KBM-7 (cell line): ENCODE results near the gene KIF1A.
"Not testable (repeated sequence)": the region's sequence is repeated elsewhere in the genome, so short reads cannot be mapped to it uniquely, and the experiment has no call there.

Experiments used
- DNase-seq: peaks from one replicate; pipeline ENCODE4 v3.0.0-alpha.2; 2015
- in situ Hi-C: fragments of 300-500 bp; cut with MboI; formaldehyde crosslinking; loops from 2 replicates; pipeline ENCODE4 v1.14.3; 2020; ENCODE audit warnings: low sequenced_read_pairs, low pct_unique_long_range_greater_than_20kb, mixed read lengths

The KIF1A gene

GRCh38 chr2:240850026-240850425 is 30.0 kb upstream of the KIF1A start:
- DNase-seq: no peak

GRCh38 chr2:240848900-240849680 is 29.1 kb upstream of the KIF1A start:
- no peak for DNase-seq
- in situ Hi-C loops: no loop called here

More at GRCh38 chr2:240850026-240850425, 30.0 kb upstream of the KIF1A start:
- in situ Hi-C loops: no loop called here

GRCh38 chr2:240847817-240848216 is 27.8 kb upstream of the KIF1A start:
- DNase-seq: no peak
- in situ Hi-C loops: no loop called here

GRCh38 chr2:240846873-240847595 is 27.0 kb upstream of the KIF1A start:
- in situ Hi-C loops: no loop called here
- DNase-seq: no peak

GRCh38 chr2:240846309-240846708 is 26.3 kb upstream of the KIF1A start:
- in situ Hi-C loops, DNase-seq: not testable (repeated sequence)

- in situ Hi-C loops: no loop called here
- peak; percentile 41 for DNase-seq
Observed at GRCh38 chr2:240840435-240841060, 20.5 kb upstream of the KIF1A start.

GRCh38 chr2:240839152-240840143 is 19.4 kb upstream of the KIF1A start:
- DNase-seq: no peak
- in situ Hi-C loops: no loop called here

- DNase-seq: no peak
- in situ Hi-C loops: no loop called here
Observed at GRCh38 chr2:240837621-240838020, 17.6 kb upstream of the KIF1A start.

- in situ Hi-C loops: no loop called here
- no peak for DNase-seq
Observed at GRCh38 chr2:240836781-240837467, 16.9 kb upstream of the KIF1A start.

GRCh38 chr2:240835528-240835927 is 15.5 kb upstream of the KIF1A start:
- in situ Hi-C loops: no loop called here
- no peak for DNase-seq

- in situ Hi-C loops: no loop called here
Observed at GRCh38 chr2:240834377-240834975, 14.5 kb upstream of the KIF1A start.

GRCh38 chr2:240833724-240834285 is 13.8 kb upstream of the KIF1A start:
- no peak for DNase-seq
- in situ Hi-C loops: no loop called here

More at GRCh38 chr2:240834377-240834975, 14.5 kb upstream of the KIF1A start:
- DNase-seq: no peak

GRCh38 chr2:240832921-240833494 is 13.0 kb upstream of the KIF1A start:
- in situ Hi-C loops: no loop called here
- DNase-seq: no peak

- peak; percentile 93 for DNase-seq
- in situ Hi-C loops: no loop called here
Observed at GRCh38 chr2:240832205-240832727, 12.2 kb upstream of the KIF1A start.

GRCh38 chr2:240831594-240832204 is 11.7 kb upstream of the KIF1A start:
- no peak for DNase-seq
- in situ Hi-C loops: no loop called here

GRCh38 chr2:240825476-240825875 is 5.5 kb upstream of the KIF1A start:
- in situ Hi-C loops: no loop called here
- DNase-seq: no peak
